Colonic mucosa (tissue), 4 donors: ENCODE data around the gene LILRB2. TPM values are rescaled to one million over a fixed set of nuclear protein-coding genes. Genes with fewer than 3 reads are reported as not detected.

Experiments
- DNase-seq: peaks from one replicate; pipeline ENCODE4 v3.0.0-alpha.2; 2020
- H3K27ac ChIP-seq: fragments of 200-600 bp; one replicate; pipeline ENCODE4 v1.8.0; 2021
- H3K27me3 ChIP-seq: fragments of 200-600 bp; one replicate; pipeline ENCODE4 v1.8.0; 2021
- H3K36me3 ChIP-seq: fragments of 200-600 bp; one replicate; pipeline ENCODE4 v1.8.0; 2021
- H3K4me1 ChIP-seq: fragments of 200-600 bp; one replicate; pipeline ENCODE4 v1.8.0; 2021; ENCODE audit warnings: mild to moderate bottlenecking
- H3K4me3 ChIP-seq: fragments of 200-600 bp; one replicate; pipeline ENCODE4 v1.8.0; 2021
- H3K9ac ChIP-seq, 2 donors: one replicate each; pipeline ENCODE4 v1.7.0; 2013; ENCODE audit warnings: control low read depth in 2 of 2, low read depth in 2 of 2, low read length in 2 of 2
- H3K9me3 ChIP-seq: fragments of 200-600 bp; one replicate; pipeline ENCODE4 v1.8.0; 2021
- intact Hi-C: fragments of 100-400 bp; cut with DNase I; formaldehyde crosslinking; loops from one replicate; pipeline ENCODE4 v1.14.1; 2022
- total RNA-seq, 2 donors: library from RNA; stranded (reverse); fragmentation: NEBNext Ultra II Directional in 1 of 2; extraction: Animal tissue kit (Norgen Biotek cat#: 25700) in 1 of 2; gene quantifications; one replicate each; pipeline ENCODE4 v1.2.1, GENCODE V29; 2021
- TF ChIP-seq, protein P1 (sequence below): fragments of 200-600 bp; IDR thresholded peaks from one replicate; pipeline ENCODE4 v1.8.0; 2022; ENCODE audit warnings: antibody characterized with exemption, mild to moderate bottlenecking
- donor health status: healthy.
- donor health status: DM: no; HTN: no; CAD: no.
- donor health status: DM: no; HTN: no; CAD: no.

Gene LILRB2
- total RNA-seq, 2 donors from 2014 or later = 1.3 to 5.3 TPM

DNA sequence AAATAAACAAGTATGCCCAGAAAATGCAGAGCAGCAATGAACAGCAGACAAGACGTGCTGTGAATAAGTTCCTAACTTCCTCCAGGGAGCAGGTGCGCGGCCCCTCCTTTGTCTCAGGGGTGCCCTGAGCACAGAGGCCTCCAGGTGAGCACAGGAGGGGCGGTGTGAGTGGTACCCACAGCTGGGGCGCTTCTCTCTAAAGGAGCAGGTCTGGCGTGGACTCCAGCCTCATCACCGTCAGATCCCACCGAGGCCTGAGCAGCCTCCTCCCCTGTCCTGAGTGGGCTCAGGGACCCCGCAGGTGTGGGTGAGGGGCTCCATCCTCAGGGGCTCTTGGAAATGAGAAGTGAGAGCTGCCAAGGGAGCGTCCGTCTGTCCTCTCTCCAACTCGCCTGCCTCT is 28.9 kb upstream of the LILRB2 start:
- H3K4me3 ChIP-seq = no peak overlapping the region
- no peaks in the 10 kb centered on the region for H3K4me1 ChIP-seq
- intact Hi-C loops = no loop called here
- H3K27ac ChIP-seq = no peak overlapping the region
- H3K27me3 ChIP-seq = no peaks in the 10 kb centered on the region
- H3K36me3 ChIP-seq = no peaks in the 10 kb centered on the region
- H3K9me3 ChIP-seq = no peaks in the 10 kb centered on the region
- no peak overlapping the region for H3K9ac ChIP-seq
- TF ChIP-seq, protein P1, sequence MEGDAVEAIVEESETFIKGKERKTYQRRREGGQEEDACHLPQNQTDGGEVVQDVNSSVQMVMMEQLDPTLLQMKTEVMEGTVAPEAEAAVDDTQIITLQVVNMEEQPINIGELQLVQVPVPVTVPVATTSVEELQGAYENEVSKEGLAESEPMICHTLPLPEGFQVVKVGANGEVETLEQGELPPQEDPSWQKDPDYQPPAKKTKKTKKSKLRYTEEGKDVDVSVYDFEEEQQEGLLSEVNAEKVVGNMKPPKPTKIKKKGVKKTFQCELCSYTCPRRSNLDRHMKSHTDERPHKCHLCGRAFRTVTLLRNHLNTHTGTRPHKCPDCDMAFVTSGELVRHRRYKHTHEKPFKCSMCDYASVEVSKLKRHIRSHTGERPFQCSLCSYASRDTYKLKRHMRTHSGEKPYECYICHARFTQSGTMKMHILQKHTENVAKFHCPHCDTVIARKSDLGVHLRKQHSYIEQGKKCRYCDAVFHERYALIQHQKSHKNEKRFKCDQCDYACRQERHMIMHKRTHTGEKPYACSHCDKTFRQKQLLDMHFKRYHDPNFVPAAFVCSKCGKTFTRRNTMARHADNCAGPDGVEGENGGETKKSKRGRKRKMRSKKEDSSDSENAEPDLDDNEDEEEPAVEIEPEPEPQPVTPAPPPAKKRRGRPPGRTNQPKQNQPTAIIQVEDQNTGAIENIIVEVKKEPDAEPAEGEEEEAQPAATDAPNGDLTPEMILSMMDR = no peak
- DNase-seq = no peak

DNA sequence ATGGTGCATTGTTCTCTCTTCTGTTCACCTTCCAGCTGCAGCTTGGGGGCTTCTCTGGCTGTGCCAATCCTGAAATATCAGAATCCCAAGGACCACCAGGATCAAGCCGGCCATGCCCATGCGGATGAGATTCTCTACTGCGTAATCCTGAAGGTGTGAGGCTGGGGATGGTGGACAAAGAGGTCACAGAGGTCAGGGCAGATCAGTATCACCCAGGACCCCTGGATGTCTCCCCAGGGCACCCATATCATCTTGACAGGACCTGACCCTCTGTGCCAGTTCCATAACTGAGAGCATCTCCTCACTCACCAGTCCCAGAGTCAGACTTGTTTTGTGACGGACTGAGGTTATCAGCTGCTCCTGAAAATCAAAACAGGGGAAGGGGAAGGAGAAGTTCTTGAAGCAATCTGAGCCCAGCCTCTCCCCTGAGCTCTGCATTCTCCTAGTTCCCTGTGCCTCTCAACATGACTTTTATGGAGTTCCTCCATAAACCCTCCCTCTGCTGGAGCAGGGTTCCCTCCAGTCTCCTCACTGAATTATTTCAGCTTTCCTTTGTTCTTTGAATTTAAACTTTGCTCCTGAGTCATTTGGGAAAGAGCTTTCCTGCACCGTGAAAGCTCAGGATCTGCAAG is 26.6 kb upstream of the LILRB2 start:
- Histone ChIP-seq H3K27ac (no peak overlapping the region), H3K36me3 (no peaks in the 10 kb centered on the region), H3K4me1 (no peaks in the 10 kb centered on the region), H3K9me3 (no peaks in the 10 kb centered on the region), H3K27me3 (no peaks in the 10 kb centered on the region), H3K4me3 (no peak overlapping the region), H3K9ac (no peak overlapping the region)
- TF ChIP-seq, protein P1 = no peak
- intact Hi-C loops = no loop called here
- no peak for DNase-seq

DNA sequence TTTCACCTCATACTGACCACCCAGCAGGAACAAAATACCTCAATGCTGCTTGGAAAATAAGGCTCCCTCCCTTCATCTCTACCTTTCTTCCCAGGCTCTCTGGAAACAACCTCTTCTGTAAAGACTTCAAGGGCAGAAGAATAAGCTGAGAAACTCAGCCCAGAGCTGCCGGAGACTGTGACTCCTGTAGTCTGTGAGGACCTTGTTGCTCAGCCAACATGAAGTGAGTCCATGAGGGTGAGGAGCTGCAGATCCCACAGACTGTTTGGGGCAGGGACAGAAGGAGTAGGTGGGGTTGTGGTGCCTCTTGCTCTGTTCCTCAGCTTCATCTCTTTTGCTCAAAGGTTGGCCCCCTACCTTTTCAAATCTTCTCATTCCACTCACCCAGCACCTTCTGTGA is 24.2 kb upstream of the LILRB2 start:
- H3K9me3 ChIP-seq = no peaks in the 10 kb centered on the region
- H3K27ac ChIP-seq = no peak overlapping the region
- intact Hi-C loops = no loop called here
- H3K9ac ChIP-seq = no peak overlapping the region
- no peaks in the 10 kb centered on the region for H3K27me3 ChIP-seq
- H3K4me1 ChIP-seq = no peaks in the 10 kb centered on the region
- DNase-seq = no peak
- no peak overlapping the region for H3K4me3 ChIP-seq
- no peaks in the 10 kb centered on the region for H3K36me3 ChIP-seq
- TF ChIP-seq, protein P1 = no peak

DNA sequence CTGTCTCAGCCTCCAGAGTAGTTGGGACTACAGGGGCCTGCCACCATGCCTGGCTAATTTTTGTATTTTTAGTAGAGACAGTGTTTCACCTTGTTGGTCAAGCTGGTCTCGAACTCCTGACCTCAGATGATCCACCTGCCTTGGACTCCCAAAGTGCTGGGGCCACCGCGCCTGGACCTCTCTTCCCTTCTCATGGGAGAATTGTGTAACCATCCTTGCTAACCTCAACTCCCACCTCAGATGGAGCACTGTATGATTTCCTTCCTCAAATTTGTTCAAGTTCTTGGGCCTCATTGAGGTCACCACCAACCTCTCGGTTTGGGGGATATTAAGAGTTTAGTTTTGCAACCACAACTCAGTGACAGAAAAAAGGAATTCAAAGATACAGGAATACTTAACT is 21.3 kb upstream of the LILRB2 start:
- Histone ChIP-seq H3K4me1 (no peaks in the 10 kb centered on the region), H3K9me3 (no peaks in the 10 kb centered on the region), H3K27ac (no peak overlapping the region), H3K9ac (no peak overlapping the region), H3K27me3 (no peaks in the 10 kb centered on the region), H3K4me3 (no peak overlapping the region), H3K36me3 (no peaks in the 10 kb centered on the region)
- TF ChIP-seq, protein P1 = no peak
- no peak for DNase-seq
- intact Hi-C loops = no loop called here

DNA sequence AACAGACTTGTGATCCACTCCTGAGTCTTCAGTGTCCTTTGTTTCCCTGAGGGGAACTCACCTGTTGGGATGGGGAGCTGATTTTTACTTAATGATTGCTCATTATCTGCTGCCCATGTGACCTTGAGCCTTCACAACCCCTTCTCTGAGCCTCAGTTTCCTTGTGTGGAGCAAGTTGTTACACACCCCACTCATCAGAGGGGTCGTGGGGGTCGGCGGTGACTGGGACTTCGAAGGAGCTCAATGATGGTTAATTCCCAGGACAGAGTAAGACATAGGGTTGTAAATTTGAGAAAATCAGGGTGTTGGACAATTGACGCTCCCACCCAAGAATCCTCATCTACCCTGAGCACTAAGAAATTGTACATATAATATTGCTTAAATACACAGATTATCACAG is 18.6 kb upstream of the LILRB2 start:
- DNase-seq = no peak
- no peak overlapping the region for H3K9ac ChIP-seq
- TF ChIP-seq, protein P1 = no peak
- H3K27ac ChIP-seq = no peak overlapping the region
- no peaks in the 10 kb centered on the region for H3K36me3 ChIP-seq
- intact Hi-C loops = loop anchor here (10.0 kb wide), 1 partner anchor 275 kb away; the partner anchor contains the start of gene LILRA2
- no peaks in the 10 kb centered on the region for H3K27me3 ChIP-seq
- no peaks in the 10 kb centered on the region for H3K9me3 ChIP-seq
- H3K4me3 ChIP-seq = no peak overlapping the region
- no peaks in the 10 kb centered on the region for H3K4me1 ChIP-seq
